Coronary artery (tissue), 2 donors: ENCODE data around the gene BAG1.

Experiments
- DNase-seq: peaks from one replicate; pipeline ENCODE4 v3.0.0-alpha.2; 2017; ENCODE audit warnings: low spot score
- H3K27ac ChIP-seq, 2 donors: fragments of 200-600 bp; sonication (generic); one replicate each; pipeline ENCODE4 v1.5.1; 2016 to 2019
- H3K4me3 ChIP-seq: fragments of 200-600 bp; sonication (generic); 2 replicates; pipeline ENCODE4 v1.5.1; 2016; ENCODE audit warnings: mild to moderate bottlenecking, moderate library complexity
- CTCF ChIP-seq: fragments of 200-600 bp; sonication (generic); IDR thresholded peaks from one replicate; pipeline ENCODE4 v1.5.1; 2019; ENCODE audit warnings: antibody characterized with exemption

Gene BAG1

GRCh38 chr9:33264003-33264472 lies 470 bp downstream of the BAG1 start:
- Histone ChIP-seq H3K4me3 (peak overlapping the region; percentile 91), H3K27ac (peak overlapping the region; percentile 90 to 92)
- no peak for DNase-seq
- no peak for TF ChIP-seq CTCF

GRCh38 chr9:33263131-33264002 lies 1.1 kb downstream of the BAG1 start:
- H3K27ac ChIP-seq: peak overlapping the region; percentile 90 to 92
- no peak for TF ChIP-seq CTCF
- peak overlapping the region; percentile 91 for H3K4me3 ChIP-seq
- no peak for DNase-seq

GRCh38 chr9:33260372-33260771 lies 4.1 kb downstream of the BAG1 start:
- DNase-seq: no peak
- no peak for TF ChIP-seq CTCF
- H3K27ac ChIP-seq: no peak overlapping the region
- H3K4me3 ChIP-seq: no peak overlapping the region

- no peak for TF ChIP-seq CTCF
- no peak overlapping the region for H3K27ac ChIP-seq
- no peak for DNase-seq
- no peak overlapping the region for H3K4me3 ChIP-seq
Observed at GRCh38 chr9:33257276-33257675, 7.2 kb downstream of the BAG1 start.

- no peak for TF ChIP-seq CTCF
- H3K27ac ChIP-seq: no peak overlapping the region
- H3K4me3 ChIP-seq: no peak overlapping the region
- no peak for DNase-seq
Observed at GRCh38 chr9:33256236-33256635, 8.3 kb downstream of the BAG1 start.

- no peak for TF ChIP-seq CTCF
- Histone ChIP-seq H3K4me3 (no peak overlapping the region), H3K27ac (no peak overlapping the region)
- no peak for DNase-seq
Observed at GRCh38 chr9:33255471-33255870, 9.0 kb downstream of the BAG1 start.

GRCh38 chr9:33255014-33255413 lies 9.5 kb downstream of the BAG1 start:
- no peak overlapping the region for H3K4me3 ChIP-seq
- no peak overlapping the region for H3K27ac ChIP-seq
- DNase-seq: no peak
- no peak for TF ChIP-seq CTCF
